ENCODE data around the gene GRHL1. TPM values are rescaled to one million over a fixed set of nuclear protein-coding genes. Genes with fewer than 3 reads are reported as not detected.

The GRHL1 gene
- total and polyA plus RNA-seq, 9 of the 15 experiments (the other 6 are each of a cell fraction or from before 2014, with no cell fraction given) = 1.7 to 6.1 (median 4.7) TPM

DNA sequence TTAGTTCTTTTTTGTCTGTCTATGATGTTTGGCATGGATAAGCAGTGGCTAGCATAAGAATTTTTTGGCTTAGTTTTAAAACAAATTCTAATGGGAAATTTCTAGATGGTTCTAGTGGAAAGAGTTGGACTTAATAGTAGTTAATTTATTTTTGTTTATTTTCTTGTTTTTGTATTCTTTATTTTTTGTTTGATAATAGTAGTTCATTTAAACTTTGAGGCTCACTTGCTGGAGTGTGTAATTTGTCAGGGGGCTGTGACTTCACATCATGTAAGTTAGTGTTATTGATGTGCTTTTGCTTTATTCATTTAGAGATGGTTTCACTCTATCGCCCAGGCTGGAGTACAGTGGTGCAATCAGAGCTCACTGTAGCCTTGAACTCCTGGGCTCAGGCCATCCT lies 48.2 kb downstream of the GRHL1 start:
- POLR2A ChIA-PET = no interaction called here
- CTCF ChIA-PET (ENCODE audit: low intra/inter-chr PET ratio) = no interaction called here
- DNase-seq (ENCODE audit: extremely low read depth in 1 of 4, low spot score in 3 of 4) (no peak), FAIRE-seq (no peak), ATAC-seq (no peak)
- H3K36me3 ChIP-seq (ENCODE audit: control insufficient read depth, insufficient read depth, low read length) = no peaks in the 10 kb centered on the region
- no TSS peak for BruUV-seq (replicated peaks)
- no peak for TF ChIP-seq ZNF584 (CRISPR knock-in tag; IDR thresholded peaks at IDR 0.05; ENCODE audit: low read depth)
- no peak for TF ChIP-seq BHLHE40 (IDR thresholded peaks at IDR 0.05; ENCODE audit: low read length)
- TF ChIP-seq TFAM (CRISPR knock-in tag; conservative IDR thresholded peaks at IDR 0.05) = no peak
- no peak for TF ChIP-seq BCOR (IDR thresholded peaks at IDR 0.05)
- TF ChIP-seq, protein P1, sequence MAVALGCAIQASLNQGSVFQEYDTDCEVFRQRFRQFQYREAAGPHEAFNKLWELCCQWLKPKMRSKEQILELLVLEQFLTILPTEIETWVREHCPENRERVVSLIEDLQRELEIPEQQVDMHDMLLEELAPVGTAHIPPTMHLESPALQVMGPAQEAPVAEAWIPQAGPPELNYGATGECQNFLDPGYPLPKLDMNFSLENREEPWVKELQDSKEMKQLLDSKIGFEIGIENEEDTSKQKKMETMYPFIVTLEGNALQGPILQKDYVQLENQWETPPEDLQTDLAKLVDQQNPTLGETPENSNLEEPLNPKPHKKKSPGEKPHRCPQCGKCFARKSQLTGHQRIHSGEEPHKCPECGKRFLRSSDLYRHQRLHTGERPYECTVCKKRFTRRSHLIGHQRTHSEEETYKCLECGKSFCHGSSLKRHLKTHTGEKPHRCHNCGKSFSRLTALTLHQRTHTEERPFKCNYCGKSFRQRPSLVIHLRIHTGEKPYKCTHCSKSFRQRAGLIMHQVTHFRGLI (CRISPR knock-in tag; IDR thresholded peaks at IDR 0.05) = no peak
- TF ChIP-seq ZNF282 (CRISPR knock-in tag; IDR thresholded peaks at IDR 0.05) = no peak
- no peak for TF ChIP-seq RAD51 (IDR thresholded peaks at IDR 0.05; ENCODE audit: borderline replicate concordance, low read depth)
- no peak for TF ChIP-seq ZNF121 (CRISPR knock-in tag; conservative IDR thresholded peaks at IDR 0.05)
- no peak for TF ChIP-seq POLR2B (IDR thresholded peaks at IDR 0.05; ENCODE audit: low read depth, partially characterized antibody)
- H3K4me1 ChIP-seq (replicated peaks in 1 of 2; ENCODE audit: control insufficient read depth in 2 of 2, insufficient read depth in 2 of 2, low read length in 2 of 2) = peaks cover 0 to 3% of the 10 kb centered on the region in 2 experiments; a peak in 1 of 5 replicates
- no peak overlapping the region for H3K4me2 ChIP-seq (ENCODE audit: insufficient read depth, low read length)
- WGBS (ENCODE audit: insufficient coverage, low coverage, missing lambda C conversion rate) = 47% methylated on average over 1 of the region's 1 CpG
- intact Hi-C loops (cut with micrococcal nuclease) (no loop called here), in situ Hi-C loops (cut with MboI) (no loop called here)
- H3K27me3 ChIP-seq (ENCODE audit: control insufficient read depth in 2 of 2, insufficient read depth in 2 of 2, low read length in 2 of 2) = no peaks in the 10 kb centered on the region
- H3K9me1 ChIP-seq (ENCODE audit: control insufficient read depth, insufficient read depth, low read length) = no peaks in the 10 kb centered on the region
- no peak overlapping the region for H3K27ac ChIP-seq (ENCODE audit: extremely low read depth, low read depth, low read length)
- H4K20me1 ChIP-seq (replicated peaks; ENCODE audit: control insufficient read depth, insufficient read depth, low read length) = no peaks in the 10 kb centered on the region
- H3K4me3 ChIP-seq = no peak overlapping the region
- no peaks in the 10 kb centered on the region for H3K79me2 ChIP-seq (ENCODE audit: control insufficient read depth, insufficient read depth, low read length)
- H2AFZ ChIP-seq (ENCODE audit: low read depth, low read length) = no peak overlapping the region
- no peak overlapping the region for H3K9ac ChIP-seq (ENCODE audit: insufficient read depth in 1 of 2, low read depth in 2 of 2, low read length in 2 of 2)
- H3K9me3 ChIP-seq (replicated peaks; ENCODE audit: control insufficient read depth, insufficient read depth, low read depth, low read length) = no peaks in the 10 kb centered on the region

All from K562 (cell line).